ENCODE measurements around the gene ATP4A.

The ATP4A gene

GRCh38 chr19:35585848-35586247 lies 22.4 kb upstream of the ATP4A start, which contains the start of gene PMIS2:
TSS of gene PMIS2 (plus strand) at chr19:35586173. CDS start at chr19:35586260, 87 bp downstream.
- TF ChIP-seq CTCF (IDR thresholded peaks at IDR 0.05; ENCODE audit: control extremely low read depth, extremely low read depth, low read depth, missing control alignments) = no peak
- ChIA-PET CTCF (interaction anchor here (7.5 kb wide), 1 partner anchor 37 kb away, joined by 49 read pairs; no protein-coding TSS in a partner anchor), POLR2A (no interaction called here)
- DNase-seq (ENCODE audit: extremely low spot score) = no peak

- ChIA-PET CTCF (no interaction called here), POLR2A (no interaction called here)
- no peak for TF ChIP-seq CTCF (IDR thresholded peaks at IDR 0.05; ENCODE audit: control extremely low read depth, extremely low read depth, low read depth, missing control alignments)
- no peak for DNase-seq (ENCODE audit: extremely low spot score)
These were observed 19.3 kb upstream of the ATP4A start for GRCh38 chr19:35582760-35583159.

GRCh38 chr19:35578707-35579106 lies 15.2 kb upstream of the ATP4A start:
- CTCF ChIA-PET = no interaction called here
- no peak for DNase-seq (ENCODE audit: extremely low spot score)
- POLR2A ChIA-PET = no interaction called here
- TF ChIP-seq CTCF (IDR thresholded peaks at IDR 0.05; ENCODE audit: control extremely low read depth, extremely low read depth, low read depth, missing control alignments) = no peak

- ChIA-PET CTCF (no interaction called here), POLR2A (no interaction called here)
- TF ChIP-seq CTCF (IDR thresholded peaks at IDR 0.05; ENCODE audit: control extremely low read depth, extremely low read depth, low read depth, missing control alignments) = no peak
- DNase-seq (ENCODE audit: extremely low spot score) = no peak
These were observed 14.5 kb upstream of the ATP4A start for GRCh38 chr19:35577918-35578317.

- no peak for DNase-seq (ENCODE audit: extremely low spot score)
- ChIA-PET CTCF (no interaction called here), POLR2A (no interaction called here)
- TF ChIP-seq CTCF (IDR thresholded peaks at IDR 0.05; ENCODE audit: control extremely low read depth, extremely low read depth, low read depth, missing control alignments) = no peak
These were observed 8.0 kb upstream of the ATP4A start for GRCh38 chr19:35571406-35571965.

GRCh38 chr19:35569281-35569781 lies 5.9 kb upstream of the ATP4A start:
- ChIA-PET CTCF (no interaction called here), POLR2A (no interaction called here)
- TF ChIP-seq CTCF (IDR thresholded peaks at IDR 0.05; ENCODE audit: control extremely low read depth, extremely low read depth, low read depth, missing control alignments) = no peak
- DNase-seq (ENCODE audit: extremely low spot score) = no peak

All from GM10248 (cell line).